ENCODE results near the gene ZFP36. TPM values are rescaled to one million over a fixed set of nuclear protein-coding genes. Genes with fewer than 3 reads are reported as not detected.

Gene ZFP36
- total RNA-seq, result 81.5 and 105 TPM in 2 replicates
- long read RNA-seq, partial matches to known transcripts, result 0 of 3 reads
- long read RNA-seq, other reads (novel, unspliced or antisense), result 2 of 3 reads

- Mint-ChIP-seq H3K36me3 (ENCODE audit: unreplicated experiment) (peaks cover 13% of the 10 kb centered on the region), H3K27ac (ENCODE audit: unreplicated experiment) (peak within 1 kb of the TSS; percentile 100), H3K27me3 (ENCODE audit: unreplicated experiment) (no peaks in the 10 kb centered on the region), H3K4me1 (ENCODE audit: unreplicated experiment) (peaks cover 66% of the 10 kb centered on the region), H3K9me3 (ENCODE audit: unreplicated experiment) (no peaks in the 10 kb centered on the region), H3K4me3 (ENCODE audit: unreplicated experiment) (peak within 1 kb of the TSS; percentile 92)
- no peak for TF ChIP-seq CTCF (IDR thresholded peaks at IDR 0.05)
- peak; percentile 96 for DNase-seq (ENCODE audit: extremely low spot score, unreplicated experiment)
Measured at GRCh38 chr19:39406656-39407409, at the start of gene ZFP36. Gene ZFP36, plus strand, starts transcription at chr19:39406847. Its CDS starts 58 bp downstream, at chr19:39406905.

GRCh38 chr19:39359026-39359425 lies 47.6 kb upstream of the ZFP36 start:
- Mint-ChIP-seq H3K27ac (ENCODE audit: unreplicated experiment) (no peak overlapping the region), H3K27me3 (ENCODE audit: unreplicated experiment) (no peaks in the 10 kb centered on the region)

GRCh38 chr19:39360599-39360998 lies 46.0 kb upstream of the ZFP36 start:
- no peak for DNase-seq (ENCODE audit: extremely low spot score, unreplicated experiment)
- Mint-ChIP-seq H3K4me1 (ENCODE audit: unreplicated experiment) (peaks cover 31% of the 10 kb centered on the region), H3K9me3 (ENCODE audit: unreplicated experiment) (no peaks in the 10 kb centered on the region), H3K27ac (ENCODE audit: unreplicated experiment) (no peak overlapping the region), H3K27me3 (ENCODE audit: unreplicated experiment) (no peaks in the 10 kb centered on the region), H3K36me3 (ENCODE audit: unreplicated experiment) (peaks cover 38% of the 10 kb centered on the region), H3K4me3 (ENCODE audit: unreplicated experiment) (no peak overlapping the region)
- no peak for TF ChIP-seq CTCF (IDR thresholded peaks at IDR 0.05)

More at GRCh38 chr19:39359026-39359425, 47.6 kb upstream of the ZFP36 start:
- Mint-ChIP-seq H3K4me1 (ENCODE audit: unreplicated experiment) (peaks cover 24% of the 10 kb centered on the region), H3K36me3 (ENCODE audit: unreplicated experiment) (peaks cover 44% of the 10 kb centered on the region), H3K4me3 (ENCODE audit: unreplicated experiment) (no peak overlapping the region), H3K9me3 (ENCODE audit: unreplicated experiment) (no peaks in the 10 kb centered on the region)
- DNase-seq (ENCODE audit: extremely low spot score, unreplicated experiment), result no peak
- TF ChIP-seq CTCF (IDR thresholded peaks at IDR 0.05), result no peak

GRCh38 chr19:39362682-39363657 lies 43.7 kb upstream of the ZFP36 start:
- Mint-ChIP-seq H3K27ac (ENCODE audit: unreplicated experiment) (peak overlapping the region; percentile 89), H3K4me1 (ENCODE audit: unreplicated experiment) (peaks cover 31% of the 10 kb centered on the region), H3K4me3 (ENCODE audit: unreplicated experiment) (peak overlapping the region; percentile 19), H3K36me3 (ENCODE audit: unreplicated experiment) (peaks cover 21% of the 10 kb centered on the region), H3K27me3 (ENCODE audit: unreplicated experiment) (no peaks in the 10 kb centered on the region), H3K9me3 (ENCODE audit: unreplicated experiment) (no peaks in the 10 kb centered on the region)
- no peak for TF ChIP-seq CTCF (IDR thresholded peaks at IDR 0.05)
- DNase-seq (ENCODE audit: extremely low spot score, unreplicated experiment), result no peak
